Central memory CD8-positive, alpha-beta T cell (primary cell): ENCODE measurements around the gene FMN1.
A peak's percentile ranks its signal among the peaks of the same experiment; 100 is the strongest.

ENCODE experiments used
- ATAC-seq: fragments of 150-1000 bp; cut with Tn5 transposase; replicated peaks from 2 replicates; pipeline ENCODE4 v1.10.0; 2022; ENCODE audit warnings: mild to moderate bottlenecking, moderate FRiP score, moderate number of reproducible peaks; ENCODE audit not compliant: poor library complexity, severe bottlenecking; ENCODE audit errors: extremely low read depth
- DNase-seq, 2 donors: peaks; one replicate each; pipeline ENCODE4 v3.0.0; 2021; ENCODE audit warnings: low spot score in 2 of 2
- H3K27ac Mint-ChIP-seq: one replicate; pipeline ENCODE4 v1.8.0; 2022; ENCODE audit warnings: low read depth, mild to moderate bottlenecking, moderate library complexity, mixed read lengths
- H3K27me3 Mint-ChIP-seq: one replicate; pipeline ENCODE4 v1.8.0; 2022; ENCODE audit warnings: mixed read lengths
- H3K36me3 Mint-ChIP-seq: one replicate; pipeline ENCODE4 v1.8.0; 2022; ENCODE audit warnings: mild to moderate bottlenecking, moderate library complexity, mixed read lengths; ENCODE audit not compliant: insufficient read depth
- H3K4me1 Mint-ChIP-seq: one replicate; pipeline ENCODE4 v1.8.0; 2022; ENCODE audit warnings: mixed read lengths
- H3K4me3 Mint-ChIP-seq: one replicate; pipeline ENCODE4 v1.8.0; 2022; ENCODE audit warnings: mild to moderate bottlenecking, moderate library complexity, mixed read lengths
- H3K9me3 Mint-ChIP-seq: one replicate; pipeline ENCODE4 v1.8.0; 2022; ENCODE audit warnings: mixed read lengths

The FMN1 gene

DNA sequence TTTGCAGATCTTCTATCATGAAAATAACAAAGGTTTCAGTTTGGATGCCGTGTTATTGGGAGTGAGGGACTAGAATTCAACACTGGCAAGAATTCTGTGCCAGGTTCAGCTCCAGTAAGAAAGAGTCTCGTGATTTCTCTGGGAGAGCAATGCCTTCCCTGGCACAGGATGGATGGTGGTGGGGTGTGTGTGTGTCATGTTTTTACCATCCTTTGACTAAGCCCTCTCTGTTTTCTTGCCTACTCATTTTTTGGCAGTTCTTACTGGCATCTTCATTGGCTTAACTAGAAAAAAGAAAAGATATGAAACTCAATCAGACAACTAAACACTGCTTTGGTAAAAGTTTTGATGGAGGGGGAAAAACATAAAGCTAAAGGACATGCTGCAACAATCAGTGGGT is 86.6 kb downstream of the FMN1 start:
- no peak for DNase-seq
- H3K4me3 Mint-ChIP-seq, result no peak overlapping the region
- H3K9me3 Mint-ChIP-seq, result peaks cover 11% of the 10 kb centered on the region
- peaks cover 4% of the 10 kb centered on the region for H3K4me1 Mint-ChIP-seq
- H3K27me3 Mint-ChIP-seq, result no peaks in the 10 kb centered on the region
- peaks cover 3% of the 10 kb centered on the region for H3K36me3 Mint-ChIP-seq
- no peak overlapping the region for H3K27ac Mint-ChIP-seq
- ATAC-seq, result no peak

DNA sequence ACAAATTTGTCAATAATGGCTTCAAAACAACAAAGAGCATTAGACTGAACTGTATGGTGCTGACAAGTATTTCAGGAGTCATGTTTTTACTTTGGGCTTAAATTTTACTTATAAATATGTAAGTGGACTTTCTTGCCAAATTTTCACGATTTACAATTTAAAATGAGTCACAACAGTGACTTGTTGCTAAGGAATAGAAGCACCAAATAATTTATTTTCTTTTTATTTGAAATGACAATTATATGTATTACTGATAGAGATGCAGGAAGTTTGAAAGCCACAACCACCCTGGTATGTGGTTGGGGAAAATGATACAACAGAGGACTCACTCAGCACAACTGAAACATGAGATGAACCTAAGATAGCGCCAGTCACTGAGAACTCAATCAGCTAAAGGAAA is 90.3 kb downstream of the FMN1 start:
- no peak for DNase-seq
- H3K4me1 Mint-ChIP-seq, result peaks cover 4% of the 10 kb centered on the region
- H3K9me3 Mint-ChIP-seq, result peaks cover 11% of the 10 kb centered on the region
- H3K27ac Mint-ChIP-seq, result peak overlapping the region; percentile 49
- peak; percentile 98 for ATAC-seq
- peaks cover 3% of the 10 kb centered on the region for H3K36me3 Mint-ChIP-seq
- no peaks in the 10 kb centered on the region for H3K27me3 Mint-ChIP-seq
- H3K4me3 Mint-ChIP-seq, result peak overlapping the region; percentile 34

DNA sequence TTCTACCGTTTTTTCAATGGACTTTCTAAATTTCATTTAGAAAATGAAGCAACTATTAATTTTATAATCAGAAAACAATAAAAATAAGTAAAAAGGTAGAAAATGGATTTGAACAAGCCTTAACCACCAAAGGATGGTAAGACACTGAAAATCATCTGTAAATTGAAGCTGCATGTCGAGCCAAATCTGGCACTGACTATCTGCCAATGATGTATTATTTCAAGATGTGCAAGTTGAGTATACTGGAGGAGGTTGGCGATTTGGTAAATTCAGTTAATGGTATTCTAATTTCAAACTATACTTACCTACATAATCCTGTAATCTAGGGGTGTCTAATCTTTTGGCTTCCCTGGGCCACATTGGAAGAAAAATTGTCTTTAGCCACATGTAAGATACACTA is 93.5 kb downstream of the FMN1 start:
- H3K27me3 Mint-ChIP-seq, result no peaks in the 10 kb centered on the region
- peaks cover 4% of the 10 kb centered on the region for H3K4me1 Mint-ChIP-seq
- H3K36me3 Mint-ChIP-seq, result peaks cover 3% of the 10 kb centered on the region
- H3K4me3 Mint-ChIP-seq, result no peak overlapping the region
- no peaks in the 10 kb centered on the region for H3K9me3 Mint-ChIP-seq
- no peak for ATAC-seq
- no peak for DNase-seq
- H3K27ac Mint-ChIP-seq, result no peak overlapping the region

DNA sequence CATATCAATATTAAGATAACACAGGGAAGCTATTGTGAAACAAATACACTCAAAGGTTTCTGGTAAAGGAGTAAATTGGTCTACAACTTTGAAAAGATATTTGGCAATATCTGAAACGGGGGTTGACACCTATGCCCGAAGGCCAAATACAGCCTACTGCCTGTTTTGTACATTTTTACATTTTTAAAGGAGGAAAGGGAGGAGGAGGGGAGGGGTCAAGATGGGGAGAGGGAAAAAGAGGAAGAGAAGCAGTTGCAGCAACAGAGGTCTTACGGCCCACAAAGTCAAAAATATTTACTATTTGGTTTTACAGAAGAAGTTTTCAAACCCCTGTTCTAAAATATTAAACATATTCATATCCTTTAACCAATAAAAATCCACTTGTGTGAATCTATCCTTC is 94.2 kb downstream of the FMN1 start:
- no peaks in the 10 kb centered on the region for H3K9me3 Mint-ChIP-seq
- no peaks in the 10 kb centered on the region for H3K27me3 Mint-ChIP-seq
- no peak overlapping the region for H3K27ac Mint-ChIP-seq
- ATAC-seq (no peak), DNase-seq (no peak)
- H3K36me3 Mint-ChIP-seq, result peaks cover 3% of the 10 kb centered on the region
- peaks cover 4% of the 10 kb centered on the region for H3K4me1 Mint-ChIP-seq
- H3K4me3 Mint-ChIP-seq, result no peak overlapping the region

DNA sequence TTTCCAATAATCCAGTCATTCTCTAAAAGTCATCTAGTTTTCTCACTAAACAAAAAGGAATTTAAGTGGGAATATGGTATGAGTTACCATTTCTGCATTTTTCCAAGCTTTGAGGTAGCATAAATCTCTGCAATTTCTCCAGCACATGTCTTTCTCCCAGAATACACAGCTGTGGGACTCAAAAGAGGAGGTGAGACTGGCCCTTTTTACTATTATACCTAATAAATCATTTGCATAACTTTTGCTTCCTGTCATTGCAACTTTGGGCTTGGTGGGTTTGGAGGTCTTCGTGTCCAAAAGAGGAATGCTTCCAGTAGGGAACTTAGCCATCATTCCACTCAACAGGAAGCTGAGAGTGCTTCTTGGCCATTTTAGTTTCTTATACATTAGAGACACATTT is 94.8 kb downstream of the FMN1 start:
- Mint-ChIP-seq H3K4me1 (peaks cover 4% of the 10 kb centered on the region), H3K4me3 (no peak overlapping the region), H3K27ac (no peak overlapping the region), H3K27me3 (no peaks in the 10 kb centered on the region), H3K36me3 (peaks cover 3% of the 10 kb centered on the region), H3K9me3 (no peaks in the 10 kb centered on the region)
- DNase-seq (no peak), ATAC-seq (no peak)

DNA sequence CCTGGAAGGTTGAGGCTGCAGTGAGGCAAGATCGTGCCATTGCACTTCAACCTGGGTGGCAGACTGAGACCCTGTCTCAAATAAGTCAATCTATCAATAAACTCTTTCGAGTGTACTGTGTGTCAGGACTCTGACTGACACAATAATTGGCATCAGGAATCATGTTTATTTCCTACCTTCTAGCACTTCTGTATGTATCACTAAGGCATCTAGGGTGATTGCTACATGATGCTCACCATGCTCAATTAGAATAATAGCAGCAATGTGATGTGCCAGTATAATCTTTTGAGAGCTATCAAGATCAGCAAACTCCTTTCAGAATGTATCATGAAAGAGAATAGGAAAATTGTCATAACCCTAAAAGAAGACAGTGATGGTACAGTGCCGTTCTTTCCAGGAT is 95.3 kb downstream of the FMN1 start:
- H3K27ac Mint-ChIP-seq, result no peak overlapping the region
- DNase-seq, result no peak
- peaks cover under 1% of the 10 kb centered on the region for H3K4me1 Mint-ChIP-seq
- H3K9me3 Mint-ChIP-seq, result no peaks in the 10 kb centered on the region
- H3K36me3 Mint-ChIP-seq, result no peaks in the 10 kb centered on the region
- H3K27me3 Mint-ChIP-seq, result no peaks in the 10 kb centered on the region
- ATAC-seq, result no peak
- no peak overlapping the region for H3K4me3 Mint-ChIP-seq

DNA sequence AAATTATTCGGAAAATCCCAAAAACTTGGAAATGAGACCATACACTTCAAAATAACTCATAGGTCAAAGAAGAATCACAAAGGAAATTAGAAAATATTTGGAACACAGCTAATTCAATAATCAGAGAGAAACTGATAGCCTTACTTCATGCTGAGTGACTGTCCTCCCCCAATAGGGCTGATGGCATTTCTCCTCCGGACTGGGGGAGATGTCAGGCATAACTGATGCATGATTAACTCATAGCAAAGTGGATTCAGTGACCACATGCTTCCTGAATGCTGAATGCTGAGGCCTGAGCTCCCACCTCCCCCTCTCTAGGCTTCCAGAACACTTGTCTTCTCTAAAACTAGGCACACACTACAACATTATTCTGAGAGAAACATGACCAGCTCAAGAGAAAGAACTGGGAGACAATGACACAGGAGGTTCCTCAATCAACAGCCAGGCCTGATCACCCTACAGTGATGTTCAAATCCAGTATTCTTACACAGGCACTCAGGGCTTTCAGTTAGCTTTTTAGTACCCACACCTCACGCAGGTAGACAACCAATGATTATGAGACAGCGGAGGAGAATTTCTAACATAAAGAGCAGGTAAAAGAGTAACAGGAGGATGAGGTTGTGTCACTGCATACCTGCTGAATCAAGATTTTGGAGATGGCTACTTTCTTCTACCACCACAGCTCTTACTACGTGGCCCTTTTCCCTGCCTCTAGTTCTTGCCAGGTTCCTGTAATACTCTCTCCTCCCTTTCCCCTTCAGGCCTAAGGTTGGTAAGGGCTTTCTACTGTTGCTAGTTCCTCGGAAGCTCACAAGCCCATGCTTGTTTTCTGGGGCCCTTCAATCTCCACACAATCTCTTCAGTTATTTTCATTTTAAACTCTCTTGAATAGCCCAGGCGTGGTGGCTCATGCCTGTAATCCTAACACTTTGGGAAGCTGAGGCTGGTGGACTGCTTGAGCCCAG is 96.1 kb downstream of the FMN1 start:
- DNase-seq (no peak), ATAC-seq (no peak)
- H3K4me1 Mint-ChIP-seq, result no peaks in the 10 kb centered on the region
- H3K27ac Mint-ChIP-seq, result no peak overlapping the region
- H3K9me3 Mint-ChIP-seq, result no peaks in the 10 kb centered on the region
- H3K27me3 Mint-ChIP-seq, result no peaks in the 10 kb centered on the region
- no peak overlapping the region for H3K4me3 Mint-ChIP-seq
- H3K36me3 Mint-ChIP-seq, result no peaks in the 10 kb centered on the region

DNA sequence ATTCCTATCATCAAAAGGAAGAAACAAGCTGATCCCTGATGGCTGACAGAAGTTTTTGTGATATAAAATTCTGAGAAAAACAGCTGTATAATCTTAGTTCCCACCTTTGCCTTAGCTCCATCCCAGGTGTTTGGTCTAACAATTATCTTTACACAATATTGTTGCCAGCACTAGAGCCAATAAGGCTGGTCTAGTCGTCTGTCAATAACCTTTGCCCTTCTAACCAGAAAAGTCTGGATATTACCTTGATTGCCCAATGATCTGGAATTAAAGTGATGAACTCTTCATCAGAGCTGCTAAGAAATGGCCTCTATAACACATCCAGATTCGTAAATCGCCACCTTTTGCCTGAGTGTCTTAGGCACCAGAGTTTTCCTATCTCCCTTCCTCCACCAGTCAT is 98.4 kb downstream of the FMN1 start:
- Mint-ChIP-seq H3K27me3 (no peaks in the 10 kb centered on the region), H3K27ac (no peak overlapping the region), H3K9me3 (no peaks in the 10 kb centered on the region), H3K4me1 (peaks cover 8% of the 10 kb centered on the region), H3K4me3 (no peak overlapping the region), H3K36me3 (no peaks in the 10 kb centered on the region)
- no peak for ATAC-seq
- DNase-seq, result no peak

DNA sequence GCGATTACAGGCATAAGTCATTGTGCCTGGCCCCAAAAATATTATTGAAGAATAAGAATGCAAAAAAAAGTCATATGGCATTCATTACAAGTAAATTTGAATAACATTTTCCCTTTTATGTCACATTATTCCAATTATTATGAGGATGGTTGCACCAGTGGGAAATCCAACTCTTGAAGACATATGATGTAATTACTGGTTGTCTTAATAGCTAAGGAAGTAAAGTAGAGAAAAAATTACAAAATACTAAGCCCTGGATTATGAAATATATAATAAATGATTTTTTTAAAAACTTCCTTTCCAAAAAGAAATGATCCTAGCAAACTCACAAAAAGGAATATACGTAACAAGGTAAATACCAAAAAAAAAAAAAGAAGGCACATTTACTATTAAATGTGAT is 98.9 kb downstream of the FMN1 start:
- Mint-ChIP-seq H3K27me3 (no peaks in the 10 kb centered on the region), H3K4me1 (peaks cover 8% of the 10 kb centered on the region), H3K4me3 (no peak overlapping the region), H3K9me3 (no peaks in the 10 kb centered on the region), H3K36me3 (no peaks in the 10 kb centered on the region), H3K27ac (no peak overlapping the region)
- ATAC-seq (no peak), DNase-seq (no peak)

DNA sequence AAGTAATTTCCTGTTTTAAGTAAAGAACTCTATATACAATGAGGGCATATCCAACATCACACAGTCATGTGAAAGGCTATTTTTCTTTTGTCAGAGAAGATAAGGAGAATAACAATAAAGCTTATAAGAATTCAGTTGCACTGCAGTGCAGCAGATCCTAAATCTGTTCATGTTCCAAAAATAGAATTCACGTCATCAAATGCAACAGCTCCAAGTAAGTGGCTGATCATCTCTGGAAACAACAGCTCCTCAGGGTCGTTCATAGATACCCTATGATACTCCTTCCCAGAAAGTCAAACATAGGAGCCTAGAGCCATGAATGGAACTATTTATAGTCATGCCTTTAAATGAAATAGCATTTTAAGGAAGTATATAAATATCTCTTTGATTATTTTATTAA is 100.2 kb downstream of the FMN1 start:
- no peak for DNase-seq
- Mint-ChIP-seq H3K36me3 (no peaks in the 10 kb centered on the region), H3K9me3 (no peaks in the 10 kb centered on the region), H3K27ac (no peak overlapping the region), H3K4me3 (no peak overlapping the region), H3K4me1 (peaks cover 8% of the 10 kb centered on the region), H3K27me3 (no peaks in the 10 kb centered on the region)
- no peak for ATAC-seq

DNA sequence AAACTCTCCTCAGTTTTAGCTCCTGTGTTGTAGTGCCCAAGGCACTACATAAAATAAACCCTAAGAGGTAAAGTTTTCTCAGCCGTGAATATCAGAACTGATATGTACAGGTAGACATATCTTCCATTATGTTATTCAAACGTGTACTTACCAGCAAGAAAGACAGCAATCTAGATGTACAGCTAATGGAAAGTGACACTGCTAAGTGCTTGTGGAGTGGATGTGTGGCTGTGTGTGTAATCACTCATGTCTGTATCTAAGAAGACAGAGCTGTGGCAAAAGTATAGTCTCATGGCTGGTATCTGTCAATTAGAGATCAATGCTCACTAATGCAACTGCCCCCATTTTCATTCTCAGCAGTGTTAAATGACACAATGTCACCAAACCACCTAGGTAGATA is 101.3 kb downstream of the FMN1 start:
- DNase-seq, result no peak
- Mint-ChIP-seq H3K4me1 (peaks cover 12% of the 10 kb centered on the region), H3K27ac (no peak overlapping the region), H3K27me3 (no peaks in the 10 kb centered on the region), H3K9me3 (no peaks in the 10 kb centered on the region), H3K4me3 (no peak overlapping the region), H3K36me3 (peaks cover under 1% of the 10 kb centered on the region)
- ATAC-seq, result no peak

DNA sequence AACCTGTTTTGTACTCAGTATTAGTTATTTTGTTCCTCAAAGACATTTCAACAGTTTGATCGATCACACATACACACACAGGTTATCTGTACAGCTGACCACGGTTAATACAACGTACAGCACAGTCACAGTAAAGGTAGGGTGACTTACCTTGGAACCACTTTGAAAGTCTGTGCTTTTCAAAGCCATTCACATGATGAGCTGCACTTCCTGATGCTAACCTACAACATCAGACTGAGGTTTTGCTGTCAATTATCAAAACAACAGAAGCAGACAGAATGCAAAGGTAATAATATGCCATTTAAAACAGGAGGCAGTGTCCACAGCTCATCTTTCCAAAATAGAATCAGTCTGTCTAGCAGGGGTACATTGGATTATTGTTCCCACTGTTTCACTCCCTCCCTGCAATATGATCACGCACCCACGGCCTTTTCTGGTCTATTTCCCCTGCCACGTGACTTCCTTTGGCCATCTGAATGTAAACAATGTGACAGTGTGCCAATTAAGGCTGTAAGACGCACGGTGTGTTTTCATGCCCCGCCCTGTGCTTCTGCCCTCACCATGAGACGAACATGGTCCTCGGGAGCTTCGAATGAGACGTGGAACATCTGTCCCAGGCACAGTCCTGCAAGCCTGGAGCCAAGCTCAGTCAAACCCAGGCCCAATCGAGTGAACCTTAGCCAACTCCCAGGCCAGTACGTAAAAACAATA is 102.4 kb downstream of the FMN1 start:
- Mint-ChIP-seq H3K4me1 (peaks cover 15% of the 10 kb centered on the region), H3K27ac (peak overlapping the region; percentile 13), H3K9me3 (no peaks in the 10 kb centered on the region), H3K4me3 (peak overlapping the region; percentile 73), H3K36me3 (peaks cover 2% of the 10 kb centered on the region), H3K27me3 (no peaks in the 10 kb centered on the region)
- no peak for DNase-seq
- ATAC-seq, result peak; percentile 53
